Islet precursor cell (in vitro differentiated cells): Measurements from ENCODE around the gene ZNF135.

ENCODE experiments used
- DNase-seq: peaks from one replicate; pipeline ENCODE4 v3.0.0-alpha.2; 2018

Gene ZNF135

GRCh38 chr19:58059003-58059670, at the start of gene ZNF135:
Gene ZNF135 (plus strand): TSS chr19:58059282. CDS start chr19:58060003, 721 bp downstream.
- peak; percentile 88 for DNase-seq

- DNase-seq = no peak
Observed at GRCh38 chr19:58009301-58009665, 49.8 kb upstream of the ZNF135 start.

- peak; percentile 82 for DNase-seq
Observed at GRCh38 chr19:58009666-58010301, 49.3 kb upstream of the ZNF135 start.

- no peak for DNase-seq
Observed at GRCh38 chr19:58010507-58010906, 48.6 kb upstream of the ZNF135 start.

GRCh38 chr19:58014141-58014540, 44.9 kb upstream of the ZNF135 start:
- no peak for DNase-seq

- no peak for DNase-seq
Observed at GRCh38 chr19:58020129-58020528, 39.0 kb upstream of the ZNF135 start.

- DNase-seq = no peak
Observed at GRCh38 chr19:58021541-58022282, 37.4 kb upstream of the ZNF135 start.

- DNase-seq = no peak
Observed at GRCh38 chr19:58022283-58022660, 36.8 kb upstream of the ZNF135 start.

GRCh38 chr19:58024661-58025060, 34.4 kb upstream of the ZNF135 start:
- no peak for DNase-seq

GRCh38 chr19:58033741-58034476, 25.2 kb upstream of the ZNF135 start, which contains the start of gene ZSCAN1:
Gene ZSCAN1 (plus strand): TSS chr19:58034025. CDS start chr19:58037837, 3,812 bp downstream.
- DNase-seq = peak; percentile 94

- DNase-seq = no peak
Observed at GRCh38 chr19:58034477-58034793, 24.6 kb upstream of the ZNF135 start.

- DNase-seq = no peak
Observed at GRCh38 chr19:58035863-58036262, 23.2 kb upstream of the ZNF135 start.

- no peak for DNase-seq
Observed at GRCh38 chr19:58037927-58038687, 21.0 kb upstream of the ZNF135 start.

GRCh38 chr19:58038688-58039204, 20.3 kb upstream of the ZNF135 start:
- DNase-seq = no peak

- DNase-seq = no peak
Observed at GRCh38 chr19:58040751-58041525, 18.1 kb upstream of the ZNF135 start.

GRCh38 chr19:58042495-58043340, 16.4 kb upstream of the ZNF135 start:
- DNase-seq = no peak

- no peak for DNase-seq
Observed at GRCh38 chr19:58044391-58044790, 14.7 kb upstream of the ZNF135 start.

GRCh38 chr19:58044886-58045285, 14.2 kb upstream of the ZNF135 start:
- DNase-seq = no peak

- DNase-seq = no peak
Observed at GRCh38 chr19:58045411-58046050, 13.6 kb upstream of the ZNF135 start.

GRCh38 chr19:58046856-58047255, 12.2 kb upstream of the ZNF135 start:
- DNase-seq = no peak
